NCI-H2081 treated with DMSO at 0.1 percent for 48 hours (cell line): ENCODE measurements around the gene CYP4F11.
"Not testable (repeated sequence)": the region's sequence is repeated elsewhere in the genome, so short reads cannot be mapped to it uniquely, and the experiment has no call there.

Experiments
- DNase-seq: peaks from one replicate; lab custom pipeline; 2025; lab: John Stamatoyannopoulos, UW

Gene CYP4F11

DNA sequence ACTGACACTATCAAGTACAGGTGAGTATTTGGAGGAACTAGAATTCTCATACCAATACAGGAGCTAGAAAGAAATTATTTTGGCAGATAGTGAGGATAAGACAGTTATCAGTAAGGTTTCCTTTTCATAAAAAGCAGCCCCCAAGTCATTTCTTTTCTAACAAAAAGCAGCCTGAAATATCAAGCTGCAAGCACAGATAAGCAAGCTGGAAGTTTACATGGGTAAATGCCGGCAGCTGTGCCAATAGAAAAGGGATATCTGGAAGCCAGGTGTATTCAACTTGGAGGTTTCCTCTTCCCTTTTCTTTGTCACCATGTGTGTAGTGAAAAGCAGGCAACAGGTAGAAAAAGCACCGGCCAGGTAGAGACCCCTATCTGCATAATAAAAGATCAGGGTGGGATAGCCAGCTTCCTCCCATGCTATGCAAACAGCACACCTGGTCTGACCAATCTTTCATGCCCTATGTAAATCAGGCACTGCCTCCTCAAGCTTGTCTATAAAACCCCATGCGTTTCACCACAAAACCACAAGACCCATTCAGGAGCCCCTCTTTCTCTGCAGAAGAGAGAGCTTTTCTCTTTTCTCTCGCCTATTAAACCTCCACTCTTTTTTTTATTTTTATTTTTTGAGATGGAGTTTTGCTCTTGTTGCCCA is 59.4 kb downstream of the CYP4F11 start:
- DNase-seq, result no peak

DNA sequence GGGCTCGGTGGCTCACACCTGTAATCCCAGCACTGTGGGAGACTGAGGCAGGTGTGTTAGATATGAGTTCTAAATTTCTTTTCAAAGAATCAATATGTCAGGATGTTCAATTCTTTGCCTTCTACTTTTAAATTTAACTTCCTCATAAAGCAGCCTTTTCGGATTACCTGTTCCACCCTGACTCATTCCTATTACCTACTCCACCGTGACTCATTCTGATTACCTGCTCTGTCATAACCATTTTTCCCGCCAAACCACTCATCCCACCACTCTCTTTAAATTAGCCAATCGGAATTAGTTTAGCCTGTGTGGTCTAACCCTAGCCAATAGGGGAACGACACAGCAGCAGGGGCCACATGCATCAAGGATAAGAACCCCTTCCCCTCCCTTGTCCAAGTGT is 60.6 kb downstream of the CYP4F11 start:
- not testable (repeated sequence) for DNase-seq

GRCh38 chr19:15871570-15871969 is 62.8 kb downstream of the CYP4F11 start:
- DNase-seq, result no peak

- no peak for DNase-seq
Measured at GRCh38 chr19:15869873-15870272, 64.5 kb downstream of the CYP4F11 start.

GRCh38 chr19:15869109-15869555 is 65.2 kb downstream of the CYP4F11 start:
- DNase-seq, result no peak

DNA sequence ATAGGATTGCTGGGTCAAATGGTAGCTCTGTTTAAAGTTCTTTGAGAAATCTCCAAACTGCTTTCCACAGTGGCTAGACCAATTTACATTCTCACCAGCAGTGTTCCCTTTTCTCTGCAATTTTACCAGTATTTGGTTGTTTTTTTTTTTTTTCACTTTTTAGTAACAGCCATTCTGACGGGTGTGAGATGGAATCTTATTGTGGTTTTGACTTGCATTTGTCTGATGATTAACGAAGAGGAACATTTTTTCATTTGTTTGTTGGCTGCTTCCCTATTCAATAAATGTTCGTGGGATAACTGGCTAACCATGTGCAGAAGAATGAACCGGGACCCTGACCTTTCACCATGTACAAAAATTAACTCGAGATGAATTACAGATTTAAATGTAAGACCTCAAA is 67.7 kb downstream of the CYP4F11 start:
- DNase-seq, result no peak

DNA sequence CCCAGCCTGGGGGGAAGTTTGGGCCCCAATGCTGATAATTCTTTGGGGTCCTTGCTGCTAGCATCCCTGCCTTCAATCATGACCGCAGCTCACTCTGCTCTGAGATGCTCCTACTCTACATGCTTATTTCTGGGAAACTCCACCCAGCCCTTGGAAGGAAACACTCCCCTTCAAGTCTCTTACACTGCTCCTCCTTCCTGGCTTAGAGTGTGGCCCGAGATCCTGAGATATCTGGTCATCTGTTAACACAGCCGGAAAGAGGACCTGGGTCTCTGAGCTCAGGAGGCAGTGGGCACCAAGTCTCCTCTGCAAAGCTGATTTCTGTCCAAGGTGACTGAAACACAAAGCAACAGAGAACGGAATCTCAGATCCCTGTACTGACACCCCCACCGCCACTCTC is 69.5 kb downstream of the CYP4F11 start:
- no peak for DNase-seq

DNA sequence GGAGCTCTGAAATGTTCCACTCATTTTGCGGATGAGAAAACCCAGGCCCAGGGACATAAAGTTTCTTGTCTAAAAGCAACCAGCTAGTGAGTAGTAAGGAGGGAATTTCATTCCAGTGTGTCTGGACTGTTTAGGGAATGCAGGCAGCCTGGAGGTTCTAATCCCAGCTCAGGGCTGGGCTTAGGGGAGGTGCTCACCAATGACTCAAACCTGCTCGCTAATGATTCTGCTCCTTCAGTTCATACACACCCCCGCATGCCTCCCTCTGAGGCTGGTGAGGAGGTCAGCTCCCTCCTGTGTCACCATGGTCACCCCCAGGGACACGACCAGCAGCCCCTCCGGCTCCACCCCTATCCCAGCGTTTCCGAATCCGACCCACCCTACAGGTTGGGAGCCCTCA is 71.1 kb downstream of the CYP4F11 start:
- DNase-seq, result no peak

GRCh38 chr19:15862444-15862843 is 71.9 kb downstream of the CYP4F11 start:
- DNase-seq, result no peak
